NCI-H2171 treated with DMSO at 0.1 percent for 48 hours (cell line): ENCODE data around the gene L3MBTL2.
A peak's percentile ranks its signal among the peaks of the same experiment; 100 is the strongest.

Source experiments
- DNase-seq: peaks from one replicate; lab custom pipeline; 2025; lab: John Stamatoyannopoulos, UW

The L3MBTL2 gene

GRCh38 chr22:41274856-41275255, 69.7 kb downstream of the L3MBTL2 start:
- DNase-seq, result no peak

GRCh38 chr22:41280065-41280464, 75.0 kb downstream of the L3MBTL2 start:
- DNase-seq, result peak; percentile 77

- no peak for DNase-seq
These were observed 75.7 kb downstream of the L3MBTL2 start for GRCh38 chr22:41280854-41281253.
